GM19463 (cell line): Measurements from ENCODE around the gene BEST4.
"Not testable (repeated sequence)": the region's sequence is repeated elsewhere in the genome, so short reads cannot be mapped to it uniquely, and the experiment has no call there.

Source experiments
- ATAC-seq: cut with Tn5 transposase; IDR thresholded peaks from one replicate; pipeline ENCODE4 v1.9.1; 2021; ENCODE audit warnings: mild to moderate bottlenecking, moderate library complexity; ENCODE audit not compliant: unreplicated experiment

The BEST4 gene

GRCh38 chr1:44803062-44803311 is 15.0 kb upstream of the BEST4 start:
- ATAC-seq: no peak

GRCh38 chr1:44802306-44803061 is 14.5 kb upstream of the BEST4 start:
- no peak for ATAC-seq

GRCh38 chr1:44801491-44802305 is 13.7 kb upstream of the BEST4 start:
- no peak for ATAC-seq

- ATAC-seq: peak; percentile 80
Observed at GRCh38 chr1:44799770-44800584, 12.0 kb upstream of the BEST4 start, which contains the start of gene PLK3. Gene PLK3, plus strand, starts transcription at chr1:44800377. Its CDS starts 87 bp downstream, at chr1:44800464.

- no peak for ATAC-seq
Observed at GRCh38 chr1:44798481-44799365, 10.8 kb upstream of the BEST4 start.

- ATAC-seq: not testable (repeated sequence)
Observed at GRCh38 chr1:44797886-44798285, 9.9 kb upstream of the BEST4 start.

GRCh38 chr1:44792736-44793502 is 4.9 kb upstream of the BEST4 start:
- ATAC-seq: no peak

- no peak for ATAC-seq
Observed at GRCh38 chr1:44790968-44791801, 3.2 kb upstream of the BEST4 start.

- no peak for ATAC-seq
Observed at GRCh38 chr1:44787506-44787905, 464 bp downstream of the BEST4 start.

- ATAC-seq: no peak
Observed at GRCh38 chr1:44786841-44787426, 1.0 kb downstream of the BEST4 start.

GRCh38 chr1:44786138-44786840 is 1.7 kb downstream of the BEST4 start:
- ATAC-seq: peak; percentile 43

- no peak for ATAC-seq
Observed at GRCh38 chr1:44785501-44786137, 2.4 kb downstream of the BEST4 start.

- ATAC-seq: no peak
Observed at GRCh38 chr1:44785029-44785380, 3.0 kb downstream of the BEST4 start.

GRCh38 chr1:44784094-44785028 is 3.6 kb downstream of the BEST4 start:
- ATAC-seq: no peak

GRCh38 chr1:44783697-44784093 is 4.3 kb downstream of the BEST4 start:
- ATAC-seq: no peak

- ATAC-seq: no peak
Observed at GRCh38 chr1:44780583-44781121, 7.3 kb downstream of the BEST4 start.
